ENCODE measurements around the gene DIS3L2.
"Not testable (repeated sequence)": the region's sequence is repeated elsewhere in the genome, so short reads cannot be mapped to it uniquely, and the experiment has no call there.

The DIS3L2 gene

GRCh38 chr2:232307854-232308253, 346.3 kb downstream of the DIS3L2 start:
- DNase-seq, result no peak

- no peak for DNase-seq
These were observed 347.5 kb downstream of the DIS3L2 start for GRCh38 chr2:232308986-232309385.

GRCh38 chr2:232309592-232309991, 348.1 kb downstream of the DIS3L2 start:
- DNase-seq, result no peak

- DNase-seq, result no peak
These were observed 348.6 kb downstream of the DIS3L2 start for GRCh38 chr2:232310121-232310520.

GRCh38 chr2:232310696-232311095, 349.2 kb downstream of the DIS3L2 start:
- DNase-seq, result no peak

GRCh38 chr2:232313645-232314044, 352.1 kb downstream of the DIS3L2 start:
- not testable (repeated sequence) for DNase-seq

GRCh38 chr2:232315049-232315922, 353.8 kb downstream of the DIS3L2 start:
- no peak for DNase-seq

GRCh38 chr2:232315923-232316299, 354.4 kb downstream of the DIS3L2 start:
- no peak for DNase-seq

GRCh38 chr2:232316461-232317330, 355.2 kb downstream of the DIS3L2 start:
- no peak for DNase-seq

- no peak for DNase-seq
These were observed 356.8 kb downstream of the DIS3L2 start for GRCh38 chr2:232318169-232318855.

GRCh38 chr2:232319067-232319802, 357.7 kb downstream of the DIS3L2 start:
- DNase-seq, result no peak

- DNase-seq, result no peak
These were observed 358.4 kb downstream of the DIS3L2 start for GRCh38 chr2:232319803-232320442.

GRCh38 chr2:232320443-232320803, 358.9 kb downstream of the DIS3L2 start:
- no peak for DNase-seq

GRCh38 chr2:232321156-232321816, 359.8 kb downstream of the DIS3L2 start:
- DNase-seq, result no peak

- DNase-seq, result no peak
These were observed 360.5 kb downstream of the DIS3L2 start for GRCh38 chr2:232321817-232322559.

- DNase-seq, result no peak
These were observed 361.2 kb downstream of the DIS3L2 start for GRCh38 chr2:232322560-232323327.

GRCh38 chr2:232323328-232323650, 361.8 kb downstream of the DIS3L2 start:
- DNase-seq, result no peak

GRCh38 chr2:232323967-232324366, 362.5 kb downstream of the DIS3L2 start:
- DNase-seq, result not testable (repeated sequence)

GRCh38 chr2:232324778-232325177, 363.3 kb downstream of the DIS3L2 start:
- no peak for DNase-seq

Measured in DMS 273 treated with DMSO at 0.1 percent for 48 hours (cell line).